ENCODE measurements around the gene EPHA8. TPM values are rescaled to one million over a fixed set of nuclear protein-coding genes. Genes with fewer than 3 reads are reported as not detected.

Gene EPHA8
- polyA plus RNA-seq, 2 donors: 0.01 to 0.06 TPM

DNA sequence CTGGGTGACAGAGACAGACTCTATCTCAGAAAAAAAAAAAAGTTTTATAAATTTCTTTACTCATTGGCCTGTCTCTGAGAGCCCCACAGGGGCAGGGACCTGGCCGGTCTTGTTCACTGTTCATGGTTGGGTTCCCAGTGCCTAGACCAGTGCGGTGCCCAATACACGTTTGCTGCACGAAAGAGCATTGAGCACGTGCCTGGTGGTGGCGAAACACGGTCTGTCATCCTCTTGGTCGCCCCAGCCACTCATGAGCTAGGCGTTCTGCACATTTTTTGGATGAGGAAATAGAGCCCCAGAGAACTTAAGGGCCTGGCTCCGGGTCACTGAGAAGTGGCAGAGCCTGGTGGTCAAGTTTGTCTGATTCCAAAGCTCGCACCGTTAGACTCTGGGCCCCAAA lies 18.7 kb upstream of the EPHA8 start:
- H3K27ac ChIP-seq (ENCODE audit: low read depth in 2 of 2, low read length in 1 of 2): no peak overlapping the region
- peaks cover 0 to 2% of the 10 kb centered on the region in 2 donors for H3K9me3 ChIP-seq (ENCODE audit: control insufficient read depth in 2 of 2, insufficient read depth in 1 of 2, low read depth in 1 of 2, low read length in 1 of 2)
- H3K4me3 ChIP-seq (ENCODE audit: low read depth in 1 of 2, low read length in 2 of 2): no peak overlapping the region
- H3K27me3 ChIP-seq (ENCODE audit: control insufficient read depth in 1 of 2, insufficient read depth in 2 of 2, low read length in 2 of 2): no peaks in the 10 kb centered on the region
- no peaks in the 10 kb centered on the region for H3K36me3 ChIP-seq (ENCODE audit: control insufficient read depth in 2 of 2, insufficient read depth in 2 of 2, low read length in 1 of 2)
- no peaks in the 10 kb centered on the region for H3K4me1 ChIP-seq (ENCODE audit: control insufficient read depth in 2 of 2, insufficient read depth in 2 of 2, low read length in 1 of 2)
- 80 to 81% methylated on average over 12 of the region's 12 CpGs for WGBS, 2 donors

DNA sequence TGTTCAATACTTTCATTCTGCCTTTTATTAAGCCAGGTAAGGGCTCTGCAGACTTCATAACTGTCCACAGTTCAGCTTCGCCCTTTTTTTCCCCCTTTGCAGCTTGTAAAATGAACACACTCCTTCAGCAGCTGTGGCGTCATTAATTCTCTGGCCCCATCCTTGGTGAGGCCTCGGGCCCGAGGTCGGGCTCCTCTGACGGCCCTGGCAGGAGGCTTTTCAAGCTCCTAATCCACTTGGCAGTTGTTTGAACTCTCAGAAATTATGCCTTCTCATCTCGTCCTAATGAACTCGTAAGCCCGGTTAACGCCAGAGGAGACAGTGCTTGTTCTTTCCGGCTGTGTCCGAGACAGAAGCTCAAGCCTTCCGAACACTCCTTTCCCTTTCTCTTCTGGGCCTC lies 18.1 kb upstream of the EPHA8 start:
- Histone ChIP-seq H3K4me3 (ENCODE audit: low read depth in 1 of 2, low read length in 2 of 2) (no peak overlapping the region), H3K36me3 (ENCODE audit: control insufficient read depth in 2 of 2, insufficient read depth in 2 of 2, low read length in 1 of 2) (no peaks in the 10 kb centered on the region), H3K27ac (ENCODE audit: low read depth in 2 of 2, low read length in 1 of 2) (no peak overlapping the region), H3K4me1 (ENCODE audit: control insufficient read depth in 2 of 2, insufficient read depth in 2 of 2, low read length in 1 of 2) (no peaks in the 10 kb centered on the region), H3K27me3 (ENCODE audit: control insufficient read depth in 1 of 2, insufficient read depth in 2 of 2, low read length in 2 of 2) (no peaks in the 10 kb centered on the region), H3K9me3 (ENCODE audit: control insufficient read depth in 2 of 2, insufficient read depth in 1 of 2, low read depth in 1 of 2, low read length in 1 of 2) (peaks cover 0 to 2% of the 10 kb centered on the region in 2 donors)
- 28 to 40% methylated on average over 13 of the region's 13 CpGs for WGBS, 2 donors

DNA sequence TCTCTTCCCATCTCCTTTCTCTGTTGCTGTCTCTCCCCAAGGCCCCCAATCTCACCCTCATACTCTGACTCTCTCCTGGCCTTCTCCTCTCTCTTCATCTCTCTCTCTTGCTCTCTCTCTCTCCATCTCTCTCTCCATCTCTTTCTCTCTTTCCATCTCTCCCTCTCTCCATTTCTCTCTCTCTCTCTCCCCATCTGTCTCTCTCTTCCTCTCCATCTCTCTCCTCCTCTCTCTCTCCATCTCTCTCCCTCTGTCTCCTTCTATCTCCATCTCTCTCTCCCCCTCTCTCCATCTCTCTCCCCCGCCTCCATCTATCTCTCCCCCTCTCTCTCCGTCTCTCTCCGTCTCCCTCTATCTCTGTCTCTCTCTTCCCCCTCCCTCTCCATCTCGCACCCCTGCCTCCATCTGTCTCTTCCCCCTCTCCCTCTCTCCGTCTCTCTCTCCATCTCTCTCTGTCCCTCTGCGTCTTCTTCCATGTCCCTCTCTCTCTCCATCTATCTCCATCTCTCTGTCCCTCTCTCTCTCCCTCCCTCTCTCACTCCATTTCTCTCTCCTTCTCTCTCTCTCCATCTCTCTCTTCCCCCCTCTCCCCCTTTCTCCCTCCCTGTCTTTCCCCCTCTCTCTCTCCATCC lies 16.0 kb upstream of the EPHA8 start:
- 81 to 86% methylated on average over 6 of the region's 6 CpGs for WGBS, 2 donors
- Histone ChIP-seq H3K4me1 (ENCODE audit: control insufficient read depth in 2 of 2, insufficient read depth in 2 of 2, low read length in 1 of 2) (no peaks in the 10 kb centered on the region), H3K36me3 (ENCODE audit: control insufficient read depth in 2 of 2, insufficient read depth in 2 of 2, low read length in 1 of 2) (no peaks in the 10 kb centered on the region), H3K9me3 (ENCODE audit: control insufficient read depth in 2 of 2, insufficient read depth in 1 of 2, low read depth in 1 of 2, low read length in 1 of 2) (peaks cover 0 to 2% of the 10 kb centered on the region in 2 donors), H3K4me3 (ENCODE audit: low read depth in 1 of 2, low read length in 2 of 2) (no peak overlapping the region), H3K27ac (ENCODE audit: low read depth in 2 of 2, low read length in 1 of 2) (no peak overlapping the region), H3K27me3 (ENCODE audit: control insufficient read depth in 1 of 2, insufficient read depth in 2 of 2, low read length in 2 of 2) (no peaks in the 10 kb centered on the region)

DNA sequence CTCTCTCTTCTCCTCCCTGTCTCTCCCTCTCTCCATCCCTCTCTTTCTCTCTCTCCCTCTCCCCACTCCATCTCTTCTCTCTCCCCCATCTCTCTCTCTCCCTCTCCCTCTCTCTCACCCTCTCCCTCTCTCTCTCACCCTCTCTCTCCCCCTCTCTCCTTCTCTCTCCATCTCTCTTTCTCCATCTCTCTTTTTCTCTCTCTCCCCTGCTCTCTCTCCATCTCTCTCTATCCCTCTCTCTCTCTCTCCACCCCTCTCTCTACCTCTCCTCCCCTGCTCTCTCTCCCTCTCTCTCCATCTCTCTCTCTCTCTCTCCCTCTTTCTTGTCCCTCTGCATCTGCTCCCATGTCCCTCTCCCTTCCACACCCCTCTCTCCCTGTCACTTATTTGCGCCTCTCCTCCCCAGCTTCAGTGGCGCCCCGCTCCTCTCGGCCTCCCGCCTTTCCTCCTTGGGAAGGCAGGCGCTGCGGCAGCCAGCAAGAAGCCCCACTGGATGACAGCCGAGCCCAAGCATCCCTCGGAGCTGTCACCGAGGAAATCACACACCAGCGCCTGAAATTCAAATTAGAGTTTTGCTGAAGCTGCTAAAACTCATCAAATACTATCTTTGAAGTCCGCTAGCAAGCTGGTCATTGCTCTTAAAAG lies 15.3 kb upstream of the EPHA8 start:
- 28% methylated on average over 12 of the region's 12 CpGs for WGBS, 2 donors
- no peak overlapping the region for H3K27ac ChIP-seq (ENCODE audit: low read depth in 2 of 2, low read length in 1 of 2)
- no peak overlapping the region for H3K4me3 ChIP-seq (ENCODE audit: low read depth in 1 of 2, low read length in 2 of 2)
- H3K36me3 ChIP-seq (ENCODE audit: control insufficient read depth in 2 of 2, insufficient read depth in 2 of 2, low read length in 1 of 2): no peaks in the 10 kb centered on the region
- H3K27me3 ChIP-seq (ENCODE audit: control insufficient read depth in 1 of 2, insufficient read depth in 2 of 2, low read length in 2 of 2): no peaks in the 10 kb centered on the region
- H3K9me3 ChIP-seq (ENCODE audit: control insufficient read depth in 2 of 2, insufficient read depth in 1 of 2, low read depth in 1 of 2, low read length in 1 of 2): peaks cover 0 to 2% of the 10 kb centered on the region in 2 donors
- H3K4me1 ChIP-seq (ENCODE audit: control insufficient read depth in 2 of 2, insufficient read depth in 2 of 2, low read length in 1 of 2): no peaks in the 10 kb centered on the region

DNA sequence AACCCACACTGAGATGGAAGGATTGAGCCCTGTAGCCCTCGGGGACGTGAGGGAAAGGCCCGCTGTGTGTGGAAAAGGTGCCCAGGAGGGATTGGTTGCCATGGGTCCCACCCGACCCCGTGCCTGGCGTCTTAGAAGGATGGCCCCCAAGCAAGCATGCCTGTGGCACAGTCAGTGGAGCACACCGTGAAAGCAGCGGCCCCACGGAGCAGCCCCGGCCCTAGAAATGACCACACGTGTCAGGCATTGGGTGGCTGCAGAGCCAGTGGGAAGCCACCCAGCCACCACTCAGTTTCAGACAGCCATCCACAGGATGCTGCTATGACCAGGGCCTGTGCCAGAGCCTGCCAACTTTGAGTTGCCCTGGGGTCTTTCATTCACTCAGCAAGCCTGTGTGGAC lies 13.3 kb upstream of the EPHA8 start:
- H3K9me3 ChIP-seq (ENCODE audit: control insufficient read depth in 2 of 2, insufficient read depth in 1 of 2, low read depth in 1 of 2, low read length in 1 of 2): peaks cover 0 to 2% of the 10 kb centered on the region in 2 donors
- WGBS, 2 donors: 80% methylated on average over 11 of the region's 11 CpGs
- no peak overlapping the region for H3K4me3 ChIP-seq (ENCODE audit: low read depth in 1 of 2, low read length in 2 of 2)
- H3K36me3 ChIP-seq (ENCODE audit: control insufficient read depth in 2 of 2, insufficient read depth in 2 of 2, low read length in 1 of 2): no peaks in the 10 kb centered on the region
- H3K4me1 ChIP-seq (ENCODE audit: control insufficient read depth in 2 of 2, insufficient read depth in 2 of 2, low read length in 1 of 2): no peaks in the 10 kb centered on the region
- no peaks in the 10 kb centered on the region for H3K27me3 ChIP-seq (ENCODE audit: control insufficient read depth in 1 of 2, insufficient read depth in 2 of 2, low read length in 2 of 2)
- H3K27ac ChIP-seq (ENCODE audit: low read depth in 2 of 2, low read length in 1 of 2): no peak overlapping the region

DNA sequence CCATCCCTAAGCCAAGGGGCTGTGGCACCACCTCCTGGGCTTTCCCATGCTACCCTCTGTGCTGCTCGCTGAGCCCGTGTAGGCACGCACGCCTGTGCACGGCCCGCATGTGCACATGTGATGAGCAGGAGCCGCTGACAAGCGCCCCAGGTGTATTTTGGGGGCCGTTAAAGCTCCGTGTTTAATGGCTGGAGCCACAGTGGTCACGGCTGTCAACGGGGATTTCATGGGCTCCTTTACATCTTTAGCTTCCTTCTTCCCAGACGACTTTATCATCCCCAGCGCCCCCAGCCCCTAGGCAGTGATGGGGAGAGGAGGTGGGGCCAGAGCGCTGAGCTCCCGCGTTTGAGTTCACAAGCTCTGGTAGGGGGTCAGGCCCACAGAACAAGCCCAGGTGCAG lies 11.7 kb upstream of the EPHA8 start:
- H3K9me3 ChIP-seq (ENCODE audit: control insufficient read depth in 2 of 2, insufficient read depth in 1 of 2, low read depth in 1 of 2, low read length in 1 of 2): peaks cover 0 to 2% of the 10 kb centered on the region in 2 donors
- H3K4me3 ChIP-seq (ENCODE audit: low read depth in 1 of 2, low read length in 2 of 2): no peak overlapping the region
- peaks cover under 1 to 3% of the 10 kb centered on the region in 2 donors for H3K4me1 ChIP-seq (ENCODE audit: control insufficient read depth in 2 of 2, insufficient read depth in 2 of 2, low read length in 1 of 2)
- no peak overlapping the region for H3K27ac ChIP-seq (ENCODE audit: low read depth in 2 of 2, low read length in 1 of 2)
- H3K36me3 ChIP-seq (ENCODE audit: control insufficient read depth in 2 of 2, insufficient read depth in 2 of 2, low read length in 1 of 2): no peaks in the 10 kb centered on the region
- 70 to 76% methylated on average over 17 of the region's 17 CpGs for WGBS, 2 donors
- no peaks in the 10 kb centered on the region for H3K27me3 ChIP-seq (ENCODE audit: control insufficient read depth in 1 of 2, insufficient read depth in 2 of 2, low read length in 2 of 2)

DNA sequence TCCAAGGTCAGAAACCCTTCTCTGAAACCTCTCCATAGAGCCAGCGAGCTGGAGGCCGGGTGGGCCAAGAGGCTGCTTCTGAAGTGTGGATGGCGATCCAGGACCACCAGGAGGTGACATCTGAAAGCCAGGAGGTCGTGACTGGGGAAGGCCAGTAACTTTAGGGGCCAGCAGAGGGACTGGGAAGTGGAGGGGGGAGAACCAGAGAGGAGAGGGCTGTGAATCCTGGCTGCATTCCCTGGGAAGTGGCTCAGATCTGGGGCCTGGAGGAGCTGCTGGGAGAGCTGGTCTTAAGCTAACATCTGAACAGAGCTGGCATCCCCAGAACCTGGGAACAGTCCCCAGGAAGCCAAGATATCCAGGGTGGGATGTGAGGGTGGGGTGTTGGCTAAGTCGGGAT lies 11.3 kb upstream of the EPHA8 start:
- H3K9me3 ChIP-seq (ENCODE audit: control insufficient read depth in 2 of 2, insufficient read depth in 1 of 2, low read depth in 1 of 2, low read length in 1 of 2): no peaks in the 10 kb centered on the region
- WGBS, 2 donors: 58 to 60% methylated on average over 5 of the region's 5 CpGs
- no peaks in the 10 kb centered on the region for H3K27me3 ChIP-seq (ENCODE audit: control insufficient read depth in 1 of 2, insufficient read depth in 2 of 2, low read length in 2 of 2)
- H3K4me3 ChIP-seq (ENCODE audit: low read depth in 1 of 2, low read length in 2 of 2): no peak overlapping the region
- peaks cover 3% of the 10 kb centered on the region in 2 donors for H3K4me1 ChIP-seq (ENCODE audit: control insufficient read depth in 2 of 2, insufficient read depth in 2 of 2, low read length in 1 of 2)
- H3K36me3 ChIP-seq (ENCODE audit: control insufficient read depth in 2 of 2, insufficient read depth in 2 of 2, low read length in 1 of 2): no peaks in the 10 kb centered on the region
- no peak overlapping the region for H3K27ac ChIP-seq (ENCODE audit: low read depth in 2 of 2, low read length in 1 of 2)

DNA sequence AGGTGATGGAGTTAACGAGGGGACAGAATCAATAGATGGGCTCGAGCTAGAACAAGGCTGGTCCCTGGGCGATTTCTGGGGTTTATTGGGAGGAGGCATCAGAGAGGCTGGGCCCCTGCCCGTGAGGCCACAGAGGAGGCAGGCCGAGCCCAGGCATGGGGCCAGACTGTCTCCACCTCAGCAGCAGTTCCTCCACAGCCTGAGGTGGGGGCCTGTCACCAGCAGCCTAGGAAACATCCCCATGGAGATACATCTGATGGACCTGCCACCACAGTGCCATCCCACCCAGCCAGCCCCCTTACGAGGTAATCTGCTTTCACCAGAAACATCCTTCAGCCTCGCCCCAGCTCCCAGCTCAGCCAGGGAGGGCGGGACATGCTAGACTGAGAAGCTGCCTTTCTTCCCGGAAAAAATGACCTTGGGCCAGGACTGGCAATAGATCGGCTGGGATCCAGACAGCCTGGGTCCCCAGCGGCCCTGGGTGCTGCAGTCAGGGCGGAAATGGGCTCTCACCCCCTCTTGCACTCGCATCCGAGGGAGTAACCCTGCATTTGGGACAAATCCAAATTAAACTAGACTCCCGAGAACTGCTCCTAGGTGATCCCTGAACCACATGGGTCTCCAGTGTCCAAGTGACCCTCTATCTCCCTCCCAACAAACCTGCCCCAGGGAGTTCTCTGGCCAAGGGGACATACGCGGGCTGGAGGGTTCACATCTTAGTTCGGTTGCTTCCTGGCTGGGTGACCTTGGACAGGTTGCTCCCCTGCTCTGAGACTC lies 10.0 kb upstream of the EPHA8 start:
- Histone ChIP-seq H3K36me3 (ENCODE audit: control insufficient read depth in 2 of 2, insufficient read depth in 2 of 2, low read length in 1 of 2) (no peaks in the 10 kb centered on the region), H3K27me3 (ENCODE audit: control insufficient read depth in 1 of 2, insufficient read depth in 2 of 2, low read length in 2 of 2) (no peaks in the 10 kb centered on the region), H3K4me1 (ENCODE audit: control insufficient read depth in 2 of 2, insufficient read depth in 2 of 2, low read length in 1 of 2) (peaks cover 3% of the 10 kb centered on the region in 2 donors), H3K4me3 (ENCODE audit: low read depth in 1 of 2, low read length in 2 of 2) (no peak overlapping the region), H3K9me3 (ENCODE audit: control insufficient read depth in 2 of 2, insufficient read depth in 1 of 2, low read depth in 1 of 2, low read length in 1 of 2) (no peaks in the 10 kb centered on the region), H3K27ac (ENCODE audit: low read depth in 2 of 2, low read length in 1 of 2) (no peak overlapping the region)
- WGBS, 2 donors: 38 to 43% methylated on average over 18 of the region's 18 CpGs

DNA sequence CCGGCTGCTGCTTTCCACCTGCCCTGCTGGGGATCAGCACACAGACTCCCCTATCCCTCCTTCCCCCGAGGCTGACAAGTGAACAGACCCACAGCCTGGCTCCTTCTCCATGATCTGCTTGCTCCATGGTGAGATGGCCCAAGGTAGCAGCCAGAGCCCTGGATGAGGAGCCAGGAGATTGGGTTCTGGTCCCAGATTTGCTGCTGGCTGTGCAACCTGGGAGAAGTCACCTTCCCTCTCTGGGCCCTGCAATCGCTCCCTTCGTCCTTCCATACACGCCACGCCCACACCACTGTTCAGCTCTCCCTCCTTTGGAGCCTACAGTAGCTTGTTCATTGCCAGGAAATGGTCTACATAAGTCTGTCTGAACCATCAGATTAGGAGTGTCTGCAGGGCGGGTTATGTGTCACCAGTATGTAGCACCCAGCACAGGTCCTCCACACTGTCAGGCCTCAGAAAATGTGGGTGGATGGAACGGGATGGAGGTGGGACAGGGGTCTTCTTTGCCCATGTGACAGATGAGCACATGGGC lies 9.2 kb upstream of the EPHA8 start:
- no peaks in the 10 kb centered on the region for H3K9me3 ChIP-seq (ENCODE audit: control insufficient read depth in 2 of 2, insufficient read depth in 1 of 2, low read depth in 1 of 2, low read length in 1 of 2)
- no peaks in the 10 kb centered on the region for H3K36me3 ChIP-seq (ENCODE audit: control insufficient read depth in 2 of 2, insufficient read depth in 2 of 2, low read length in 1 of 2)
- peaks cover 3% of the 10 kb centered on the region in 2 donors for H3K4me1 ChIP-seq (ENCODE audit: control insufficient read depth in 2 of 2, insufficient read depth in 2 of 2, low read length in 1 of 2)
- no peak overlapping the region for H3K27ac ChIP-seq (ENCODE audit: low read depth in 2 of 2, low read length in 1 of 2)
- 81% methylated on average over 8 of the region's 8 CpGs for WGBS, 2 donors
- no peak overlapping the region for H3K4me3 ChIP-seq (ENCODE audit: low read depth in 1 of 2, low read length in 2 of 2)
- H3K27me3 ChIP-seq (ENCODE audit: control insufficient read depth in 1 of 2, insufficient read depth in 2 of 2, low read length in 2 of 2): no peaks in the 10 kb centered on the region

All from esophagus (tissue), 2 donors.